Measurements from ENCODE around the gene LZTFL1.
A peak's percentile ranks its signal among the peaks of the same experiment; 100 is the strongest.

LZTFL1 gene

DNA sequence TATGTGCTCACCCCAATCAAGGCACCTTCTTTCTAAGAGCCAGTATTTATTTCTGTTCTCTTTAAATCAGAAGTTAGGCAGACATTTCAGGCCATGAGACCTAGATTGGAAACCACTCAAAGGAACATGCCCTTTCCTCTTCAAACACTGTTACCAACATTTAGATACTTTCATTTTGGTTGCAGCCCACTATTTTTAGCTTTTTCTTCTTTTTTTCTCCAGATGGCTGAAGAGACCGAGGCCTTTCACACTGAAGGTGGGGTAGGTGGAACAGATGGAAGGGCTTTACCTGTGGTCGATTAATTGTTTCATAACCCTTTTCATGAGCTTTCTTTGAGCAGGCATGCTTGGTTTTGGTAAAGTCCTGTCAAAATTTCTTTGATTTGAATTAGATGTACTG is 10.9 kb upstream of the LZTFL1 start:
- DNase-seq (ENCODE audit: extremely low read depth, insufficient read length) = no peak
- TF ChIP-seq, protein P1, sequence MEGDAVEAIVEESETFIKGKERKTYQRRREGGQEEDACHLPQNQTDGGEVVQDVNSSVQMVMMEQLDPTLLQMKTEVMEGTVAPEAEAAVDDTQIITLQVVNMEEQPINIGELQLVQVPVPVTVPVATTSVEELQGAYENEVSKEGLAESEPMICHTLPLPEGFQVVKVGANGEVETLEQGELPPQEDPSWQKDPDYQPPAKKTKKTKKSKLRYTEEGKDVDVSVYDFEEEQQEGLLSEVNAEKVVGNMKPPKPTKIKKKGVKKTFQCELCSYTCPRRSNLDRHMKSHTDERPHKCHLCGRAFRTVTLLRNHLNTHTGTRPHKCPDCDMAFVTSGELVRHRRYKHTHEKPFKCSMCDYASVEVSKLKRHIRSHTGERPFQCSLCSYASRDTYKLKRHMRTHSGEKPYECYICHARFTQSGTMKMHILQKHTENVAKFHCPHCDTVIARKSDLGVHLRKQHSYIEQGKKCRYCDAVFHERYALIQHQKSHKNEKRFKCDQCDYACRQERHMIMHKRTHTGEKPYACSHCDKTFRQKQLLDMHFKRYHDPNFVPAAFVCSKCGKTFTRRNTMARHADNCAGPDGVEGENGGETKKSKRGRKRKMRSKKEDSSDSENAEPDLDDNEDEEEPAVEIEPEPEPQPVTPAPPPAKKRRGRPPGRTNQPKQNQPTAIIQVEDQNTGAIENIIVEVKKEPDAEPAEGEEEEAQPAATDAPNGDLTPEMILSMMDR (IDR thresholded peaks at IDR 0.05; ENCODE audit: insufficient read depth, low read length, poor library complexity, severe bottlenecking) = no peak
- H3K27me3 ChIP-seq (replicated peaks; ENCODE audit: control insufficient read depth, insufficient read depth, low read length) = peaks cover 3% of the 10 kb centered on the region; the same call in 1 of the 2 replicates
- no peaks in the 10 kb centered on the region for H3K36me3 ChIP-seq (ENCODE audit: control insufficient read depth, insufficient read depth, low read length)
- no peak overlapping the region for H3K4me3 ChIP-seq (replicated peaks; ENCODE audit: low read depth, low read length)

DNA sequence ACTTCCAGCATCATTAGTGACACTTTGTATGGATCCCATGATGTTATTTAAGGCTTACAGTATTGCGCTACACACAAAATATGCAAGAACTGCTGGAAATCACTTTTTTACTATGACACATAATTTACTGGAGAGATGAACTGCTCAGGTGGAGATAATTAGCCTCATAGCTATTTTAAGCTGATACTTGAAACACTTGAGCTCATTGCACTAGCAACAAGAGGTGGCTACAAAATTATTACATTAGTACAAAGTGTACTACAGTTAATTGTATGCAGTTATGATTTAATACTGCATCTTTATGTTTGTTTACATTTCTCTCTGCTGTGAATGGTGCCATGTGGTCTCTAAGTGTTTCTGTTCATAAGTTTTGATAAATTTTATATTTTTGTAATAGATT is 6.5 kb upstream of the LZTFL1 start:
- TF ChIP-seq, protein P1 (IDR thresholded peaks at IDR 0.05; ENCODE audit: insufficient read depth, low read length, poor library complexity, severe bottlenecking) = no peak
- no peak for DNase-seq (ENCODE audit: extremely low read depth, insufficient read length)
- 0 out of 2 replicates have a peak, but pooled peaks cover 2% of the 10 kb centered on the region for H3K27me3 ChIP-seq (replicated peaks; ENCODE audit: control insufficient read depth, insufficient read depth, low read length)
- no peaks in the 10 kb centered on the region for H3K36me3 ChIP-seq (ENCODE audit: control insufficient read depth, insufficient read depth, low read length)
- H3K4me3 ChIP-seq (replicated peaks; ENCODE audit: low read depth, low read length) = no peak overlapping the region

DNA sequence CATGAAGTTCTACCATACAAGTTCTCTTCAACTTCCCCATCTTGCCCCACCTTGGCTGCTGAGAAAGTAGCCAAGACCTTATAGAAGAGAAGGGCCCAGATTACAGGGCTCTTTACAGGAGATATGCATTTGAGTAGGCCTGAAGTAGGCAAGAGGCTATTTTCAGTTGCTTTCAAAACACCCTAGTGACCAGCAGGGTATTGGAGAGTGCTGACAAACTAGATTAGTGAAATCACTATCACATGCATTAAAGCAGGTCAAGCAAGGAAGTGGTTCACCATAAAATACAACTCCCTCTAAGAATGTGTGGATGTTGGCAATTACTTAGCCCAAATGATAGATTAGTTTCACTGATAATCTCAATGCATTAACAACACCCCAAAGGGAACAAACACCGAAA is 2.7 kb upstream of the LZTFL1 start:
- H3K36me3 ChIP-seq (ENCODE audit: control insufficient read depth, insufficient read depth, low read length) = no peaks in the 10 kb centered on the region
- H3K27me3 ChIP-seq (replicated peaks; ENCODE audit: control insufficient read depth, insufficient read depth, low read length) = no peaks in the 10 kb centered on the region; the same call in 1 of the 2 replicates
- TF ChIP-seq, protein P1 (IDR thresholded peaks at IDR 0.05; ENCODE audit: insufficient read depth, low read length, poor library complexity, severe bottlenecking) = no peak
- no peak for DNase-seq (ENCODE audit: extremely low read depth, insufficient read length)
- no peak overlapping the region for H3K4me3 ChIP-seq (replicated peaks; ENCODE audit: low read depth, low read length)

- DNase-seq (ENCODE audit: extremely low read depth, insufficient read length) = no peak
- no peaks in the 10 kb centered on the region; the same call in 1 of the 2 replicates for H3K27me3 ChIP-seq (replicated peaks; ENCODE audit: control insufficient read depth, insufficient read depth, low read length)
- TF ChIP-seq, protein P1 (IDR thresholded peaks at IDR 0.05; ENCODE audit: insufficient read depth, low read length, poor library complexity, severe bottlenecking) = no peak
- no peaks in the 10 kb centered on the region for H3K36me3 ChIP-seq (ENCODE audit: control insufficient read depth, insufficient read depth, low read length)
- no peak overlapping the region for H3K4me3 ChIP-seq (replicated peaks; ENCODE audit: low read depth, low read length)
Measured at GRCh38 chr3:45842851-45843625, 1.1 kb upstream of the LZTFL1 start.

GRCh38 chr3:45841420-45841756 is 531 bp downstream of the LZTFL1 start:
- DNase-seq (ENCODE audit: extremely low read depth, insufficient read length) = no peak

More at GRCh38 chr3:45841420-45841756, 531 bp downstream of the LZTFL1 start:
- TF ChIP-seq, protein P1 (IDR thresholded peaks at IDR 0.05; ENCODE audit: insufficient read depth, low read length, poor library complexity, severe bottlenecking) = no peak
- H3K27me3 ChIP-seq (replicated peaks; ENCODE audit: control insufficient read depth, insufficient read depth, low read length) = no peaks in the 10 kb centered on the region; the same call in 1 of the 2 replicates
- no peaks in the 10 kb centered on the region for H3K36me3 ChIP-seq (ENCODE audit: control insufficient read depth, insufficient read depth, low read length)
- H3K4me3 ChIP-seq (replicated peaks; ENCODE audit: low read depth, low read length) = peak overlapping the region; percentile 86
